Activated CD4-positive, alpha-beta T cell treated with anti-CD3 and anti-CD28 coated beads, Interleukin-2, amount 10 ng/mL, durations not matched to agents 7 days and 5 days (primary cell): ENCODE measurements around the gene DCAF17. TPM values are rescaled to one million over a fixed set of nuclear protein-coding genes. Genes with fewer than 3 reads are reported as not detected.

Source experiments
- CTCF ChIA-PET: fragments of 350-600 bp; sonication (Branson Sonifier 250); formaldehyde crosslinking; loops from one replicate; lab custom pipeline; 2021; ENCODE audit warnings: antibody characterized with exemption; lab: Charles Lee
- POLR2A ChIA-PET: fragments of 350-600 bp; sonication (Branson Sonifier 250); formaldehyde crosslinking; loops from one replicate; lab custom pipeline; 2021; ENCODE audit warnings: antibody characterized with exemption; lab: Charles Lee
- DNase-seq: peaks from one replicate; pipeline ENCODE4 v3.0.0-alpha.2; 2020
- H3K27ac Mint-ChIP-seq: one replicate; pipeline ENCODE4 v1.8.0; 2021; ENCODE audit warnings: mild to moderate bottlenecking, moderate library complexity, mixed read lengths
- H3K27me3 Mint-ChIP-seq: one replicate; pipeline ENCODE4 v1.8.0; 2021; ENCODE audit warnings: mixed read lengths
- H3K36me3 Mint-ChIP-seq: one replicate; pipeline ENCODE4 v1.8.0; 2021; ENCODE audit warnings: low read depth, mixed read lengths
- H3K4me1 Mint-ChIP-seq: one replicate; pipeline ENCODE4 v1.8.0; 2021; ENCODE audit warnings: mixed read lengths
- H3K4me3 Mint-ChIP-seq: one replicate; pipeline ENCODE4 v1.8.0; 2021; ENCODE audit warnings: mild to moderate bottlenecking, moderate library complexity, mixed read lengths
- H3K9me3 Mint-ChIP-seq: one replicate; pipeline ENCODE4 v1.8.0; 2021; ENCODE audit warnings: mixed read lengths
- total RNA-seq, 2 experiments: library from RNA; stranded (reverse); gene quantifications; one replicate each; pipeline ENCODE4 v1.2.3, GENCODE V29; 2021

The DCAF17 gene
- total RNA-seq, 2 experiments from 2014 or later = 15.8 to 19.0 TPM

GRCh38 chr2:171509945-171510731 lies 76.1 kb downstream of the DCAF17 start:
- CTCF ChIA-PET = interaction anchor here (0.8 to 1.1 kb wide), 2 partner anchors 22 to 38 kb away, joined by 3 read pairs; no protein-coding TSS in a partner anchor
- no peak overlapping the region for H3K27ac Mint-ChIP-seq
- DNase-seq = no peak
- H3K27me3 Mint-ChIP-seq = peaks cover 4% of the 10 kb centered on the region
- H3K9me3 Mint-ChIP-seq = peaks cover 5% of the 10 kb centered on the region
- peaks cover 9% of the 10 kb centered on the region for H3K4me1 Mint-ChIP-seq
- no peaks in the 10 kb centered on the region for H3K36me3 Mint-ChIP-seq
- H3K4me3 Mint-ChIP-seq = no peak overlapping the region
- POLR2A ChIA-PET = interaction anchor here (0.6 kb wide), 1 partner anchor 336 kb away, joined by 3 read pairs; no protein-coding TSS in a partner anchor

- Mint-ChIP-seq H3K9me3 (no peaks in the 10 kb centered on the region), H3K27ac (peak overlapping the region; percentile 33), H3K4me3 (no peak overlapping the region), H3K4me1 (peaks cover 9% of the 10 kb centered on the region), H3K27me3 (peaks cover 3% of the 10 kb centered on the region), H3K36me3 (no peaks in the 10 kb centered on the region)
- CTCF ChIA-PET = interaction anchor here (0.9 kb wide), 1 partner anchor 72 kb away, joined by 3 read pairs; no protein-coding TSS in a partner anchor
- no peak for DNase-seq
- POLR2A ChIA-PET = no interaction called here
These were observed 78.0 kb downstream of the DCAF17 start for GRCh38 chr2:171512014-171512413.

GRCh38 chr2:171512683-171513195 lies 78.7 kb downstream of the DCAF17 start:
- H3K36me3 Mint-ChIP-seq = no peaks in the 10 kb centered on the region
- ChIA-PET CTCF (interaction anchor here (0.9 kb wide), 1 partner anchor 72 kb away, joined by 3 read pairs; no protein-coding TSS in a partner anchor), POLR2A (no interaction called here)
- H3K4me3 Mint-ChIP-seq = no peak overlapping the region
- no peak overlapping the region for H3K27ac Mint-ChIP-seq
- no peaks in the 10 kb centered on the region for H3K9me3 Mint-ChIP-seq
- peaks cover 3% of the 10 kb centered on the region for H3K27me3 Mint-ChIP-seq
- H3K4me1 Mint-ChIP-seq = peaks cover 9% of the 10 kb centered on the region
- DNase-seq = no peak

GRCh38 chr2:171513719-171514160 lies 79.7 kb downstream of the DCAF17 start:
- Mint-ChIP-seq H3K27me3 (peaks cover 4% of the 10 kb centered on the region), H3K9me3 (no peaks in the 10 kb centered on the region)
- CTCF ChIA-PET = no interaction called here

GRCh38 chr2:171514908-171515582 lies 81.0 kb downstream of the DCAF17 start:
- DNase-seq = no peak
- no peak overlapping the region for H3K4me3 Mint-ChIP-seq
- H3K27ac Mint-ChIP-seq = no peak overlapping the region
- no peaks in the 10 kb centered on the region for H3K9me3 Mint-ChIP-seq
- ChIA-PET POLR2A (no interaction called here), CTCF (interaction anchor here (0.6 to 1.0 kb wide), 2 partner anchors 9 to 102 kb away, joined by 4 read pairs; no protein-coding TSS in a partner anchor)
- no peaks in the 10 kb centered on the region for H3K36me3 Mint-ChIP-seq
- peaks cover 5% of the 10 kb centered on the region for H3K4me1 Mint-ChIP-seq
- peaks cover 13% of the 10 kb centered on the region for H3K27me3 Mint-ChIP-seq

More at GRCh38 chr2:171513719-171514160, 79.7 kb downstream of the DCAF17 start:
- no peak overlapping the region for H3K27ac Mint-ChIP-seq
- H3K36me3 Mint-ChIP-seq = no peaks in the 10 kb centered on the region
- peaks cover 9% of the 10 kb centered on the region for H3K4me1 Mint-ChIP-seq
- POLR2A ChIA-PET = no interaction called here
- DNase-seq = no peak
- no peak overlapping the region for H3K4me3 Mint-ChIP-seq

- ChIA-PET POLR2A (no interaction called here), CTCF (interaction anchor here (1.0 kb wide), 1 partner anchor 9 kb away, joined by 4 read pairs; no protein-coding TSS in a partner anchor)
- Mint-ChIP-seq H3K36me3 (no peaks in the 10 kb centered on the region), H3K4me3 (no peak overlapping the region), H3K9me3 (no peaks in the 10 kb centered on the region), H3K27ac (no peak overlapping the region), H3K27me3 (peaks cover 13% of the 10 kb centered on the region), H3K4me1 (peaks cover 5% of the 10 kb centered on the region)
- no peak for DNase-seq
These were observed 81.8 kb downstream of the DCAF17 start for GRCh38 chr2:171515672-171516298.

- Mint-ChIP-seq H3K9me3 (no peaks in the 10 kb centered on the region), H3K4me3 (no peak overlapping the region), H3K27ac (no peak overlapping the region), H3K36me3 (no peaks in the 10 kb centered on the region), H3K27me3 (peaks cover 22% of the 10 kb centered on the region), H3K4me1 (peaks cover 7% of the 10 kb centered on the region)
- CTCF ChIA-PET = interaction anchor here (0.6 to 1.1 kb wide), 2 partner anchors 46 to 662 kb away, joined by 3 to 4 read pairs; no protein-coding TSS in a partner anchor
- DNase-seq = no peak
- POLR2A ChIA-PET = no interaction called here
These were observed 82.8 kb downstream of the DCAF17 start for GRCh38 chr2:171516793-171517192.

- no peaks in the 10 kb centered on the region for H3K9me3 Mint-ChIP-seq
- no peaks in the 10 kb centered on the region for H3K36me3 Mint-ChIP-seq
- H3K4me1 Mint-ChIP-seq = peaks cover 14% of the 10 kb centered on the region
- H3K4me3 Mint-ChIP-seq = no peak overlapping the region
- H3K27me3 Mint-ChIP-seq = peaks cover 49% of the 10 kb centered on the region
- DNase-seq = no peak
- no peak overlapping the region for H3K27ac Mint-ChIP-seq
- POLR2A ChIA-PET = no interaction called here
- CTCF ChIA-PET = interaction anchor here (0.6 to 1.4 kb wide), 4 partner anchors 9 to 480 kb away, joined by 3 to 5 read pairs (median 4); no protein-coding TSS in a partner anchor
These were observed 86.4 kb downstream of the DCAF17 start for GRCh38 chr2:171520471-171520870.

GRCh38 chr2:171521361-171522051 lies 87.5 kb downstream of the DCAF17 start:
- Mint-ChIP-seq H3K9me3 (no peaks in the 10 kb centered on the region), H3K27me3 (peaks cover 53% of the 10 kb centered on the region), H3K36me3 (no peaks in the 10 kb centered on the region), H3K4me3 (peak overlapping the region; percentile 77), H3K4me1 (peaks cover 14% of the 10 kb centered on the region), H3K27ac (no peak overlapping the region)
- ChIA-PET CTCF (interaction anchor here (0.5 to 1.4 kb wide), 4 partner anchors 8 to 388 kb away, joined by 3 to 5 read pairs (median 4); no protein-coding TSS in a partner anchor), POLR2A (no interaction called here)
- no peak for DNase-seq

- Mint-ChIP-seq H3K9me3 (no peaks in the 10 kb centered on the region), H3K4me3 (peak within 1 kb of the TSS; percentile 77), H3K27me3 (peaks cover 55% of the 10 kb centered on the region), H3K4me1 (peaks cover 14% of the 10 kb centered on the region), H3K36me3 (no peaks in the 10 kb centered on the region), H3K27ac (peak within 1 kb of the TSS; percentile 59)
- POLR2A ChIA-PET = no interaction called here
- DNase-seq = no peak
- CTCF ChIA-PET = interaction anchor here (0.5 kb wide), 1 partner anchor 389 kb away, joined by 5 read pairs; no protein-coding TSS in a partner anchor
These were observed 88.2 kb downstream of the DCAF17 start, which contains the start of gene CYBRD1 for GRCh38 chr2:171522052-171522787. Gene CYBRD1, plus strand, starts transcription at chr2:171522474. Its CDS starts 72 bp downstream, at chr2:171522546.

GRCh38 chr2:171522788-171523087 lies 88.7 kb downstream of the DCAF17 start:
- Mint-ChIP-seq H3K4me1 (peaks cover 14% of the 10 kb centered on the region), H3K36me3 (no peaks in the 10 kb centered on the region), H3K9me3 (no peaks in the 10 kb centered on the region), H3K27me3 (peaks cover 60% of the 10 kb centered on the region), H3K27ac (peak overlapping the region; percentile 59), H3K4me3 (peak overlapping the region; percentile 77)
- CTCF ChIA-PET = interaction anchor here (0.5 kb wide), 1 partner anchor 503 kb away, joined by 3 read pairs; no protein-coding TSS in a partner anchor
- DNase-seq = no peak
- POLR2A ChIA-PET = no interaction called here
